NT2/D1 (cell line): ENCODE measurements around the gene KCTD16.

Experiments
- DNase-seq: peaks from one replicate; pipeline ENCODE4 v3.0.0-alpha.2; 2011; ENCODE audit warnings: low read depth, low spot score
- H3K27me3 ChIP-seq: 2 replicates; pipeline ENCODE4 v1.6.0; 2011; ENCODE audit warnings: mild to moderate bottlenecking; ENCODE audit not compliant: insufficient read length, insufficient read depth
- H3K36me3 ChIP-seq: 2 replicates; pipeline ENCODE4 v1.6.1; 2011; ENCODE audit warnings: mild to moderate bottlenecking, low read length, mixed read lengths; ENCODE audit not compliant: insufficient read depth, insufficient read length
- H3K4me1 ChIP-seq: 2 replicates; pipeline ENCODE4 v1.5.1; 2011; ENCODE audit not compliant: insufficient read depth, insufficient read length
- H3K4me3 ChIP-seq: 2 replicates; pipeline ENCODE4 v1.5.1; 2011; ENCODE audit warnings: low read depth; ENCODE audit not compliant: insufficient read length
- H3K9ac ChIP-seq: 2 replicates; pipeline ENCODE4 v1.6.0; 2011; ENCODE audit warnings: low read depth; ENCODE audit not compliant: insufficient read length
- H3K9me3 ChIP-seq: 2 replicates; pipeline ENCODE4 v1.5.1; 2011; ENCODE audit warnings: mild to moderate bottlenecking, low read length; ENCODE audit not compliant: insufficient read depth
- SUZ12 ChIP-seq: IDR thresholded peaks from 2 replicates; pipeline ENCODE4 v1.6.1; 2011; ENCODE audit not compliant: insufficient read length, insufficient read depth; ENCODE audit errors: extremely low read depth
- YY1 ChIP-seq: IDR thresholded peaks from 2 replicates; pipeline ENCODE4 v1.6.1; 2011; ENCODE audit not compliant: insufficient read length, insufficient read depth
- ZNF274 ChIP-seq: IDR thresholded peaks from 2 replicates; pipeline ENCODE4 v1.6.1; 2011; ENCODE audit warnings: mild to moderate bottlenecking, low read depth, low read length

The KCTD16 gene

DNA sequence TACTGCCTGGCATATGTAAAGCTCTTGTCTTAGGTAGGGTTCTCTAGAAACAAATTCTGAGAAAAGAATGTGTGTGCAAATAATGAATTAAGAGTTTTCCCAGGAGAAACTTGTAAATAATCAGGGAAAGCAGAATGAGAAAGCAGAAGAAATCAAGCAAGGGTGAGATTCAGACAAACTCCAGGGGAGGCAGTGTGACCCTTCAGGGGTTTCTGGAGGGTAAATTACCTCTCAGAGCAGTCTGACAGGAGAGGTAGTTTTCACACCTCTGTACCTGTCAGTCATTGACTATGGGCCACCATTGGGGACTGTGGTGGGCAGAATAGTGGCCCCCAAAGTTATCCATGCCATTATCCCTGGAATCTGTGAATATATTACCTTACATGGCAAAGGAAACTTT lies 124.6 kb downstream of the KCTD16 start:
- Histone ChIP-seq H3K4me3 (no peak overlapping the region), H3K9me3 (peaks cover 14% of the 10 kb centered on the region; the same call in 1 of the 2 replicates), H3K4me1 (peaks cover 3% of the 10 kb centered on the region), H3K9ac (no peak overlapping the region), H3K27me3 (no peaks in the 10 kb centered on the region), H3K36me3 (no peaks in the 10 kb centered on the region)
- DNase-seq, result no peak
- TF ChIP-seq SUZ12, result no peak
- no peak for TF ChIP-seq YY1
- TF ChIP-seq ZNF274, result no peak

DNA sequence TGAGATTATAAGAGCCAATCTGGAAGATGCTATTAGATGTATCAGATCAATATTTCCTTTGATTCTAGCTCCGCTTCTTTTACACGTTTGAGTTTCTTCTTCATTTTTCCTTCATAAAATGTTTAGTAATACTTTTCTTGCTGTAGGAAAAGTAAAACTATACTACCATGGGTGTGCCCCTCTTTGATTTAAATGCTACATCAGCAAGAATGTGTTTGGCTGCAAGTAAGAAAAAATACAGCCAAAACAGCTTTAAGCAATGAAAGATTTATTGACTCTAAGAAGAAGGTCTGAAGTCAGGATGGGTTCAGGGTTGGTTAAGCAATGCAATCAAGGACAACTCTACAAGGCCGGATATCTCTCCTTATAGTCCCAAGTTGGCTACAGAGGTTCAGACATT lies 126.4 kb downstream of the KCTD16 start:
- Histone ChIP-seq H3K4me3 (no peak overlapping the region), H3K4me1 (peaks cover 3% of the 10 kb centered on the region), H3K9ac (no peak overlapping the region), H3K36me3 (no peaks in the 10 kb centered on the region), H3K27me3 (no peaks in the 10 kb centered on the region), H3K9me3 (peaks cover 14% of the 10 kb centered on the region; the same call in 1 of the 2 replicates)
- TF ChIP-seq SUZ12, result no peak
- TF ChIP-seq YY1, result no peak
- TF ChIP-seq ZNF274, result no peak
- DNase-seq, result no peak

GRCh38 chr5:144298658-144299057 lies 128.0 kb downstream of the KCTD16 start:
- peak; percentile 46 for DNase-seq
- Histone ChIP-seq H3K4me3 (no peak overlapping the region), H3K27me3 (no peaks in the 10 kb centered on the region), H3K4me1 (peaks cover 3% of the 10 kb centered on the region), H3K9me3 (peaks cover 14% of the 10 kb centered on the region; the same call in 1 of the 2 replicates), H3K9ac (no peak overlapping the region), H3K36me3 (no peaks in the 10 kb centered on the region)
- TF ChIP-seq ZNF274, result no peak
- no peak for TF ChIP-seq YY1
- no peak for TF ChIP-seq SUZ12

GRCh38 chr5:144304688-144305087 lies 134.0 kb downstream of the KCTD16 start:
- H3K9ac ChIP-seq, result no peak overlapping the region
- H3K27me3 ChIP-seq, result no peaks in the 10 kb centered on the region
- H3K4me1 ChIP-seq, result no peaks in the 10 kb centered on the region
- TF ChIP-seq SUZ12 (no peak), YY1 (no peak), ZNF274 (no peak)
- no peak for DNase-seq
- H3K4me3 ChIP-seq, result no peak overlapping the region
- no peaks in the 10 kb centered on the region for H3K36me3 ChIP-seq
- peaks cover 6% of the 10 kb centered on the region for H3K9me3 ChIP-seq

DNA sequence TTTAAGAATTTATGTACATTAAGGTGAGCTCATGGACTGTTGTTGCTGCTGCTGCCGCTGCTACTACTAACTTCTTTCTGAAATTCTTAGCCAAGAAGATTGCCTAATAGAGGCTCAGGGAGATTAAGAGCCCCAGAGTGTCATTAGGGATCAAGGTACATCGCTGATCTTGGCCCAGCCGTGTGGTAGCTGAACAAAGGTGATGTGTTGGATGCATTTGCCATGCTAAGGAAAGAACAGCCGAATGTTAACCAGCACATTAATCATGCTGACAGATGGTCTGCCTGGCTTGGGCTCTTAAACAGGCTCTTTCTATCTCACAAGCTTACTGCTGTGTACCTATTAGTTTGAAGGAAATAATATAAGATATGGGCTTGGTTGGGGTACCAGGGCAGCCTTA lies 137.1 kb downstream of the KCTD16 start:
- Histone ChIP-seq H3K9me3 (peaks cover 7% of the 10 kb centered on the region), H3K4me3 (no peak overlapping the region), H3K4me1 (no peaks in the 10 kb centered on the region), H3K27me3 (no peaks in the 10 kb centered on the region), H3K9ac (no peak overlapping the region), H3K36me3 (no peaks in the 10 kb centered on the region)
- DNase-seq, result no peak
- no peak for TF ChIP-seq SUZ12
- TF ChIP-seq YY1, result no peak
- no peak for TF ChIP-seq ZNF274

DNA sequence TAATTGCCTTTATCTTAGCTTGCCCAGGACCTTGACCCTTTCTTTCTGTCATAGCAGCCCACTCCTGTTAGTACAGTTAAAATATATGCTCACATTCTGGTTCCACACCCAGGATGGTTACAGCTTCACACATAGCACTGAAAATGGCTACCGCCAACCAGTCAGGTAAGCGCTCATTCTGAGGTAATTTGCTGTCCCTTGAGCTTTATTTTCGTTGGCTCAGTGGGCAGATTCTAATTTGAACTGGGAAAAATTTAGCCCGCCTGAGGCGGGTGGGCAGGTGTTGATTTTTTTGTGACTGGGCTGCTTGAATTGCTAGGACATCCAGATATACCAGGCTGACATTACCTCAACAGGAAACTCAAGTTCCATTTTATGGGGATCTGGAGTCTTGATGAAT lies 137.5 kb downstream of the KCTD16 start:
- H3K9me3 ChIP-seq, result peaks cover 7% of the 10 kb centered on the region
- TF ChIP-seq ZNF274 (no peak), YY1 (no peak), SUZ12 (no peak)
- H3K27me3 ChIP-seq, result no peaks in the 10 kb centered on the region
- H3K4me1 ChIP-seq, result no peaks in the 10 kb centered on the region
- H3K36me3 ChIP-seq, result no peaks in the 10 kb centered on the region
- no peak overlapping the region for H3K4me3 ChIP-seq
- H3K9ac ChIP-seq, result no peak overlapping the region
- no peak for DNase-seq

GRCh38 chr5:144308906-144309670 lies 138.4 kb downstream of the KCTD16 start:
- TF ChIP-seq YY1 (no peak), SUZ12 (no peak), ZNF274 (no peak)
- no peak for DNase-seq
- no peaks in the 10 kb centered on the region for H3K36me3 ChIP-seq
- H3K27me3 ChIP-seq, result no peaks in the 10 kb centered on the region
- H3K4me3 ChIP-seq, result no peak overlapping the region
- no peaks in the 10 kb centered on the region for H3K4me1 ChIP-seq
- H3K9ac ChIP-seq, result no peak overlapping the region
- H3K9me3 ChIP-seq, result peaks cover 7% of the 10 kb centered on the region
